Measurements from ENCODE around the gene RAB3GAP1. TPM values are rescaled to one million over a fixed set of nuclear protein-coding genes. Genes with fewer than 3 reads are reported as not detected.

RAB3GAP1 gene
- total and polyA plus RNA-seq, 7 experiments from 2014 or later = 24.3 to 58.7 (median 36.9) TPM

Other genes with a start within 250 kb of the RAB3GAP1 start
- not detected for gene ACMSD, start 213.7 kb upstream of the RAB3GAP1 start, total RNA-seq
- not detected for gene ACMSD, start 213.7 kb upstream of the RAB3GAP1 start, polyA plus RNA-seq
- gene CCNT2, start 133.5 kb upstream of the RAB3GAP1 start, total RNA-seq = 10 to 100 TPM; 49.8 to 78.1 (median 67.9) TPM
- 10 to 100 TPM; 20.6 to 22.9 TPM for gene CCNT2, start 133.5 kb upstream of the RAB3GAP1 start, polyA plus RNA-seq
- gene MAP3K19, start 4.8 kb upstream of the RAB3GAP1 start, total RNA-seq = under 1 TPM in 1 of 5 experiments, not detected in 4; 0.64 TPM
- not detected for gene MAP3K19, start 4.8 kb upstream of the RAB3GAP1 start, polyA plus RNA-seq

Measured in naive thymus-derived CD4-positive, alpha-beta T cell (primary cell).